SJSA1 (cell line): ENCODE data around the gene OGG1. TPM values are rescaled to one million over a fixed set of nuclear protein-coding genes. Genes with fewer than 3 reads are reported as not detected.

Experiments used
- DNase-seq, 2 experiments: peaks; one replicate each; pipeline ENCODE4 v3.0.0-alpha.2; 2015 to 2020; ENCODE audit warnings: low spot score in 2 of 2, low read depth in 1 of 2
- H3K27ac ChIP-seq: fragments of 250-450 bp; sonication (Bioruptor Pico); 2 replicates; pipeline ENCODE4 v1.5.1; 2020; ENCODE audit warnings: mild to moderate bottlenecking, moderate library complexity
- H3K27me3 ChIP-seq: fragments of 250-450 bp; sonication (Bioruptor Pico); replicated peaks from 2 replicates; pipeline ENCODE4 v1.5.1; 2020; ENCODE audit warnings: mild to moderate bottlenecking, moderate library complexity
- H3K36me3 ChIP-seq: fragments of 250-450 bp; sonication (Bioruptor Pico); 2 replicates; pipeline ENCODE4 v1.5.1; 2020; ENCODE audit warnings: mild to moderate bottlenecking
- H3K4me1 ChIP-seq: fragments of 250-450 bp; sonication (Bioruptor Pico); replicated peaks from 2 replicates; pipeline ENCODE4 v1.6.1; 2021; ENCODE audit warnings: mild to moderate bottlenecking
- H3K4me3 ChIP-seq: fragments of 250-450 bp; sonication (Bioruptor Pico); 2 replicates; pipeline ENCODE4 v1.5.1; 2020; ENCODE audit warnings: mild to moderate bottlenecking
- H3K9me3 ChIP-seq: fragments of 250-450 bp; sonication (Bioruptor Pico); replicated peaks from 2 replicates; pipeline ENCODE4 v1.5.1; 2020; ENCODE audit warnings: mild to moderate bottlenecking
- total RNA-seq: library from RNA; depleted of rRNA; stranded (reverse); fragments of >200 nt; shearing (Covaris generic); gene quantifications from 2 replicates; pipeline ENCODE4 v1.2.3, GENCODE V29; 2014

OGG1 gene
- total RNA-seq, 1 experiment from 2014 or later, result 18.8 TPM

- 0 out of 2 replicates have a peak, but pooled peaks cover 2% of the 10 kb centered on the region for H3K4me1 ChIP-seq
- no peaks in the 10 kb centered on the region for H3K36me3 ChIP-seq
- no peak overlapping the region for H3K27ac ChIP-seq
- peaks cover 10% of the 10 kb centered on the region for H3K27me3 ChIP-seq
- H3K4me3 ChIP-seq, result no peak overlapping the region
- DNase-seq, result no peak
- no peaks in the 10 kb centered on the region for H3K9me3 ChIP-seq
Measured at GRCh38 chr3:9716801-9717555, 32.8 kb upstream of the OGG1 start.

DNA sequence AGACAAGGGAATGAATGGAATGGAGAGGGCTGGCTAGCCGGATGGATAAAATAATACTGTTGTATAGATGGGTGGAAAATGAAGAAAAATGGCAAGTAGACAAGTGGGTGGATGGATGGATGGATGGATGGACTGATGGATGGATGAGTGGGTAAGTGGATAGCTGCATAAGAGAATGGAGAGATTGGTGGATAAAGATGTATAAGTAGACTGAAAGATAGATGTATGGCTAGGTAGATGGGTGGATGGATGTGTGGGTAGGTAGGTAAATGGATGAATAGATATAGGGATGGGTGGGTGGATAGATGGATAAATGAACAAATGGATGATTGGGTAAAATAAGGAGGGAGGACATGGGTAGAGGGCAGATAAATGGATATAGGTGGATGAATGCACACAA is 32.2 kb upstream of the OGG1 start:
- no peaks in the 10 kb centered on the region for H3K36me3 ChIP-seq
- no peaks in the 10 kb centered on the region for H3K9me3 ChIP-seq
- 0 out of 2 replicates have a peak, but pooled peaks cover 2% of the 10 kb centered on the region for H3K4me1 ChIP-seq
- DNase-seq, result no peak
- peaks cover 10% of the 10 kb centered on the region for H3K27me3 ChIP-seq
- H3K27ac ChIP-seq, result no peak overlapping the region
- H3K4me3 ChIP-seq, result no peak overlapping the region

DNA sequence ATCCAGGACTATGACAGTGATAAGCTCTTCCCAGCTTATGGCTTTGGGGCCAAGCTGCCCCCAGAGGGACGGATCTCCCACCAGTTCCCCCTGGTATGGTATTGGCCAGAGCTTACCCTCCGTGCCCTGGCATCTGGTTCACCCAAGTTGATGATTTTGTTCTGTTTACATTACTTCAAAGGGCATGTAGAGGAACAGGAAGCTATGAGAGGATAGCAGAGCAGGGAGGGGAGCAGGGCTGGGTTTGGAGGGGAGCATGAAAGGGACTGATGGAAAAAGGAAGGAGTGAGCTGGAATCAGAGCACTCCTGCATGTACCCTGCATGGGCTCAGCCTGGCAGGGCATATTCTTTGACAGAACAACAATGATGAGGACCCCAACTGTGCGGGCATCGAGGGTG is 31.6 kb upstream of the OGG1 start:
- Histone ChIP-seq H3K27ac (no peak overlapping the region), H3K4me1 (0 out of 2 replicates have a peak, but pooled peaks cover 2% of the 10 kb centered on the region), H3K4me3 (no peak overlapping the region), H3K36me3 (no peaks in the 10 kb centered on the region), H3K27me3 (peaks cover 8% of the 10 kb centered on the region), H3K9me3 (no peaks in the 10 kb centered on the region)
- no peak for DNase-seq

GRCh38 chr3:9721015-9721699 is 28.6 kb upstream of the OGG1 start:
- no peak overlapping the region for H3K27ac ChIP-seq
- 0 out of 2 replicates have a peak, but pooled peaks cover under 1% of the 10 kb centered on the region for H3K4me1 ChIP-seq
- no peaks in the 10 kb centered on the region for H3K9me3 ChIP-seq
- H3K27me3 ChIP-seq, result peaks cover 4% of the 10 kb centered on the region
- no peaks in the 10 kb centered on the region for H3K36me3 ChIP-seq
- DNase-seq, result no peak
- H3K4me3 ChIP-seq, result no peak overlapping the region

DNA sequence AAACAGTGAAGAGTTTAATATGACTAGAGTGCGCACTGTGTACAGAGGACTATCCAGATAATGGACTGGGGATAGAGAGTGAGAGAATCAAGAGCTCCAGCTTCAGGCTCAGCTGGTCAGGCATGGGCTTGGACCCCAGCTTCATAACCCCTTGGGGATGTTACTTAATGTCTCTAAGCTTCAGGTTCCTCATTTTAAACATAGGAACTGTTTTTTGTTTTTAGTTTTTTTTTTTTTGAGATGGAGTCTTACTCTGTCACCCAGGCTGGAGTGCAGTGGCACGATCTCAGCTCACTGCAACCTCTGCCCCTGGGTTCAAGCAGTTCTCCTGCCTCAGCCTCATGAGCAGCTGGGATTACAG is 28.1 kb upstream of the OGG1 start:
- no peak for DNase-seq
- Histone ChIP-seq H3K4me3 (no peak overlapping the region), H3K27me3 (peaks cover 4% of the 10 kb centered on the region), H3K4me1 (no peaks in the 10 kb centered on the region), H3K27ac (no peak overlapping the region), H3K9me3 (no peaks in the 10 kb centered on the region), H3K36me3 (no peaks in the 10 kb centered on the region)

- Histone ChIP-seq H3K27ac (no peak overlapping the region), H3K4me1 (peaks cover 7% of the 10 kb centered on the region; the same call in 1 of the 2 replicates), H3K4me3 (no peak overlapping the region), H3K36me3 (no peaks in the 10 kb centered on the region), H3K27me3 (no peaks in the 10 kb centered on the region), H3K9me3 (no peaks in the 10 kb centered on the region)
- no peak for DNase-seq
Measured at GRCh38 chr3:9725775-9726515, 23.8 kb upstream of the OGG1 start.

GRCh38 chr3:9727041-9727595 is 22.6 kb upstream of the OGG1 start:
- H3K4me1 ChIP-seq, result peaks cover 7% of the 10 kb centered on the region; the same call in 1 of the 2 replicates
- peak in 1 of 2 experiments; percentile 20 for DNase-seq
- 0 out of 2 replicates have a peak, but pooled peaks cover 3% of the 10 kb centered on the region for H3K9me3 ChIP-seq
- H3K36me3 ChIP-seq, result peaks cover 7% of the 10 kb centered on the region
- no peak overlapping the region for H3K27ac ChIP-seq
- H3K27me3 ChIP-seq, result no peaks in the 10 kb centered on the region
- no peak overlapping the region for H3K4me3 ChIP-seq

- Histone ChIP-seq H3K27me3 (no peaks in the 10 kb centered on the region), H3K4me3 (no peak overlapping the region), H3K9me3 (0 out of 2 replicates have a peak, but pooled peaks cover 3% of the 10 kb centered on the region), H3K27ac (no peak overlapping the region), H3K4me1 (peaks cover 9% of the 10 kb centered on the region), H3K36me3 (peaks cover 12% of the 10 kb centered on the region)
- no peak for DNase-seq
Measured at GRCh38 chr3:9727743-9728142, 22.0 kb upstream of the OGG1 start.

DNA sequence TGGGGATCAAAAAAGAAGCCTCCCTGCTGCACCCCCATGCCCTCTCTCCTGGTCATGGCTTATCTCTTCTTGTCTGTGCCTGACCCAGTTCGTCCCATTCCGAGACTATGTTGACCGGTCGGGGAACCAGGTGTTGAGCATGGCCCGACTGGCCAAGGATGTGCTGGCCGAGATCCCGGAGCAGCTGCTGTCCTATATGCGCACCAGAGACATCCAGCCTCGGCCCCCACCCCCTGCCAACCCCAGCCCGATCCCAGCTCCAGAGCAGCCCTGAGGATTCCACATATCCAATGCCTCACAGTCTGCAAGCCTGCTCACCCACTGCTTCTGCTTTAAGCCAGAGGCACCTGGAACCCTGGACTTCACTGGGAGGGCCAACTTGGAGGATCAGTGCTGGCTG is 20.3 kb upstream of the OGG1 start:
- H3K27me3 ChIP-seq, result no peaks in the 10 kb centered on the region
- peaks cover 26% of the 10 kb centered on the region for H3K36me3 ChIP-seq
- no peak overlapping the region for H3K4me3 ChIP-seq
- peaks cover 14% of the 10 kb centered on the region for H3K4me1 ChIP-seq
- no peak overlapping the region for H3K27ac ChIP-seq
- no peak for DNase-seq
- 0 out of 2 replicates have a peak, but pooled peaks cover 3% of the 10 kb centered on the region for H3K9me3 ChIP-seq

DNA sequence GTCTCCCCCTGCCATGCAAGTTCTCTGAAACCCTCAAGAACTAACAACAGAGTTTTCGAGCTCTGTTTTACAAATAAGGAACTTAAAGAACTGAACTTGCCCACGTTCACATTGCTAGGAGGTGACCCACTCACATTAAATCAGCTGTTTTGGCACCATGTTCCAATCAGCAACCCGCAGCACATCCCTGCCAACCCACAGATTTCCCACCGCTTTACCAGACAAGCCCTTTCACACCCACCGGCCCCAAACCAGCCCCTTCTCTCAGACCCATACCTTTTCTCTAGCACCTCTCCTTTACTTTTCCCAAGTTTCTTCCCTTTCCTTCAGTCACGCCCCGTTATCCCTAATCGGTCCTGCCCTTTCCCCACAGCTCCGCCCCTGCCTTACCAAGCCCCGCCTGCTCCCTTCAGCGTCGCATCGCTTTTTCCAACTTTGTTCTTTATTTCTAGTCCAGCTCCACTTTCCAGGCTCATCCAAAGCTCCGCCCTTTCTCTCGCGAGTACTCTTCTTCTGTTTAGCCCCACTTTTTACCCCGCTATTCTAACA is 19.0 kb upstream of the OGG1 start:
- Histone ChIP-seq H3K36me3 (peaks cover 37% of the 10 kb centered on the region), H3K9me3 (0 out of 2 replicates have a peak, but pooled peaks cover 3% of the 10 kb centered on the region), H3K27me3 (no peaks in the 10 kb centered on the region), H3K4me3 (peak overlapping the region; percentile 95), H3K27ac (no peak overlapping the region), H3K4me1 (peaks cover 14% of the 10 kb centered on the region)
- DNase-seq, result peak in 1 of 2 experiments; percentile 79

DNA sequence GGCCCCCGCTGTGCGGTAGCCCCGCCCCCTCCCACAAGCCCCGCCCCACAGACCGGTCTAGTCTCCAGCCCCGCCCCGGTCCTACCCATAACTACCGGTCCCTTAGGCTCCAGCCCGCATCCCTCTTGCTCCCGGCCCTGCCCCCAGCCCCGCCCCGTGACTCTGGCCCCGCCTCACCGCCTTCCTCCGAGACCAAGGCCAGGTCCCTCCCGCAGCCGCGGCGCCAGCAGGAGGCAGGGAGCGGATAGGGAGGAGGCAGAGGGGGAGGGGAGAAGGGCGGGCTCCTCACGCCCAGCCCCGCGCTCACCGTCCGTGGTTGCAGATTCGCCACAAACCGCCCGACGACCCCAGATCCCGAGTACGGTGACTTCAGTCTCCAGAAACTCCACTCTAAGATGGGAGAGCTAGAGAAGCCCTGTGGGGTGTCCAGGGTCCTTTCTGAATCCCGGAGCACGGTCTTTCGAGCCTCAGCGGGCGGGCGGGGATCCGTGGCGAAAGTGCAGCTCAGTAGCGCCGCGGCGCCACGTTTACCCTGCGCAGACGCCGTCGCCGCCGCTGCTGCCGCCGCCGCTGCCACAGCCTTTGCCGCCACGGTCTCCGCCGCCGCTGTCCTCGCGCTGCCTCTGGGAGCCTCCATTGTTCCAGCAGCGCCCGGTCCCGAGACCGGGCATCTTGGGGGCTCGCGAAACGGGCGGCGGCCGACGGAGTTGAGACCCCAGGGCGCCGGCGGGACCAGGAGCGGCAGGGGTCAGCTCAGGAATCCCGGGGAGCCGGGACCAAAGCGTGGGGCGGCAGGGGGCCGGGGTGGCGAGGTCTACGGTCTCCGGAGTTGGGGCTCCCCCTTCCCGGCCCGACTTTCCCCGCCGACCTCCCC is 18.3 kb upstream of the OGG1 start, which contains the start of gene BRPF1:
BRPF1 (plus strand) TSS at position 530 of the 874 bp plus-strand sequence. CDS start 2,406 bp downstream, outside the sequence.
- Histone ChIP-seq H3K4me1 (peaks cover 14% of the 10 kb centered on the region), H3K4me3 (peak within 1 kb of the TSS; percentile 95), H3K27me3 (no peaks in the 10 kb centered on the region), H3K9me3 (0 out of 2 replicates have a peak, but pooled peaks cover 3% of the 10 kb centered on the region), H3K36me3 (peaks cover 45% of the 10 kb centered on the region), H3K27ac (peak within 1 kb of the TSS; percentile 100)
- peak; percentile 95 to 99 for DNase-seq

DNA sequence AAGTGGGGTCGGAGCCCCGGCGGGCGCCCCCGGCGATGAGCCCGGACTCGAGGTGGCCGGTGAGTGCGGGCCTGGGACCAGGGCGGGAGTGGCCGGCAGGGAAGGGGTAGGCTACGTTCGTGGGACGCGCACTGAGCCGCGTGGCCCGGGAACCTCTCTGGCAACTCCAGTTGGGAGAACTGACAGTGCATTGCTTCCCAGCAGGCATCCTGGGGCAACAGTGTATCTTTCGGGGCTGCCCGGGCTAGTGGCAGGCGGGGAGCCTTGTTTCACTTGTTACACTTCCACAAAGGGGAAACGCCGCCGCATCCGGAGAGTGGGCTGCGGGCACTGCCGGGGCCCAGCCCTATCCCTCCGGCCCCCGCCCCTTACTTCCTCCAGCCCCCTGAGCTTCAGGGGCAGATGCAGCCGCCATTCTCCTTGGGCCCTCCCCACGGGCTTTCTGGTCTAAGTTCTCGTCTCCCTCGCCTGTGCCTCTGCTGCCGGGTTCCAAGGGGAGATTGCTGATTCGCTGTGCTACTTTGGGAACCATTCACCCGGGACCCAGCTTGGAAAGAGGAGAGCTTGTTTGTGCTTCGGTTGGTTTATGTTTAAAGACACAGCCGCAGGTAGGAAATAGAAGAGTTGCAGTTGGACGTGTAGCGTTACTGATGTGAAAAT is 17.5 kb upstream of the OGG1 start:
- Histone ChIP-seq H3K9me3 (0 out of 2 replicates have a peak, but pooled peaks cover 3% of the 10 kb centered on the region), H3K4me3 (peak overlapping the region; percentile 95), H3K27ac (peak overlapping the region; percentile 100), H3K36me3 (peaks cover 52% of the 10 kb centered on the region), H3K27me3 (no peaks in the 10 kb centered on the region), H3K4me1 (peaks cover 14% of the 10 kb centered on the region)
- no peak for DNase-seq
